RWPE1 (cell line): ENCODE measurements around the gene ZNF780A.

Experiments
- CTCF ChIA-PET: fragments of 350-600 bp; sonication (Branson Sonifier 250); formaldehyde crosslinking; extraction: SDS; loops from one replicate; lab custom pipeline; 2021; lab: Yijun Ruan, JAX
- POLR2A ChIA-PET: fragments of 400-600 bp; formaldehyde crosslinking; extraction: SDS; loops from one replicate; lab custom pipeline; 2020; ENCODE audit warnings: antibody characterized with exemption; ENCODE audit not compliant: low non-redundant PET; lab: Yijun Ruan, JAX
- DNase-seq: peaks from one replicate; pipeline ENCODE4 v3.0.0; 2012; ENCODE audit warnings: low spot score
- H3K27ac ChIP-seq: fragments of 450-650 bp; 2 replicates; pipeline ENCODE4 v1.5.1; 2017
- CTCF ChIP-seq: fragments of 450-650 bp; conservative IDR thresholded peaks from 2 replicates; pipeline ENCODE4 v1.5.1; 2017; ENCODE audit warnings: low read depth, mild to moderate bottlenecking

ZNF780A gene

GRCh38 chr19:40090241-40091204 is at the start of gene ZNF780A:
Gene ZNF780A, minus strand, starts transcription at chr19:40090943. Its CDS starts 6,190 bp downstream, at chr19:40084753.
- TF ChIP-seq CTCF = no peak
- peak within 1 kb of the TSS; percentile 85 for H3K27ac ChIP-seq
- CTCF ChIA-PET = interaction anchor here (0.6 kb wide), 1 partner anchor 166 kb away, joined by 3 read pairs; no protein-coding TSS in a partner anchor
- POLR2A ChIA-PET = interaction anchor here (0.8 kb wide), 1 partner anchor 113 kb away, joined by 3 read pairs; no protein-coding TSS in a partner anchor
- DNase-seq = peak; percentile 66

- POLR2A ChIA-PET = no interaction called here
- CTCF ChIA-PET = interaction anchor here (0.6 to 1.6 kb wide), 18 partner anchors 12 to 628 kb away, joined by 3 to 7 read pairs (median 3); no protein-coding TSS in a partner anchor
- peak; percentile 77 for TF ChIP-seq CTCF
These were observed 49.0 kb upstream of the ZNF780A start for GRCh38 chr19:40139533-40140287.

GRCh38 chr19:40136818-40137217 is 46.1 kb upstream of the ZNF780A start:
- TF ChIP-seq CTCF = no peak
- CTCF ChIA-PET = no interaction called here
- POLR2A ChIA-PET = no interaction called here
- no peak for DNase-seq
- no peak overlapping the region for H3K27ac ChIP-seq

More at GRCh38 chr19:40139533-40140287, 49.0 kb upstream of the ZNF780A start:
- no peak overlapping the region for H3K27ac ChIP-seq
- DNase-seq = peak; percentile 41

DNA sequence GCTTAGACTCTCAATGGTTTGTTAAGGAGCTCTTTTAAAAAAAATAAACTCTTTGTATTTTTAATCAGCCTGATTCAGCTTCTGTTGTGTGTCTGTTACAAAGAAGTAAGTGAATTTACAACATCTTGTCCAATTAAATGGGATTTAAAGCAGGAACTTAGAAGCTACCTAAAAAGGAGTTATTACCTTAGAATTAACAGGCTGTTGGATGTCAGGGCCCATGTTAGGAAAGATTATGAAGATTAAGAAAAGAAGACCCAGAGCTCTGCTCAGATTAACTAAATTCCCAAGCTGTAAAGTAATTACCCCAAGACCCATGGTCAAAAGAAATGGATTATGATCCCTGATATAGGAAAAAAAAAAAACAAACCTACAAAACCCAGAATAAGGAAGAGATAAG is 44.1 kb upstream of the ZNF780A start:
- CTCF ChIA-PET = no interaction called here
- POLR2A ChIA-PET = no interaction called here
- no peak for TF ChIP-seq CTCF

GRCh38 chr19:40133491-40133890 is 42.7 kb upstream of the ZNF780A start:
- CTCF ChIA-PET = interaction anchor here (0.6 kb wide), 1 partner anchor 638 kb away, joined by 3 read pairs; no protein-coding TSS in a partner anchor
- H3K27ac ChIP-seq = no peak overlapping the region
- POLR2A ChIA-PET = no interaction called here
- TF ChIP-seq CTCF = no peak
- DNase-seq = no peak

More for the DNA sequence above, 44.1 kb upstream of the ZNF780A start:
- DNase-seq = no peak
- no peak overlapping the region for H3K27ac ChIP-seq

GRCh38 chr19:40130013-40130412 is 39.3 kb upstream of the ZNF780A start:
- no peak overlapping the region for H3K27ac ChIP-seq
- ChIA-PET POLR2A (no interaction called here), CTCF (interaction anchor here (0.6 kb wide), 1 partner anchor 183 kb away, joined by 4 read pairs; no protein-coding TSS in a partner anchor)
- no peak for TF ChIP-seq CTCF
- no peak for DNase-seq
